GF-D8 (cell line): Measurements from ENCODE around the gene SORCS3.

Source experiments
- DNase-seq: peaks from one replicate; lab custom pipeline; 2025; lab: John Stamatoyannopoulos, UW

The SORCS3 gene

DNA sequence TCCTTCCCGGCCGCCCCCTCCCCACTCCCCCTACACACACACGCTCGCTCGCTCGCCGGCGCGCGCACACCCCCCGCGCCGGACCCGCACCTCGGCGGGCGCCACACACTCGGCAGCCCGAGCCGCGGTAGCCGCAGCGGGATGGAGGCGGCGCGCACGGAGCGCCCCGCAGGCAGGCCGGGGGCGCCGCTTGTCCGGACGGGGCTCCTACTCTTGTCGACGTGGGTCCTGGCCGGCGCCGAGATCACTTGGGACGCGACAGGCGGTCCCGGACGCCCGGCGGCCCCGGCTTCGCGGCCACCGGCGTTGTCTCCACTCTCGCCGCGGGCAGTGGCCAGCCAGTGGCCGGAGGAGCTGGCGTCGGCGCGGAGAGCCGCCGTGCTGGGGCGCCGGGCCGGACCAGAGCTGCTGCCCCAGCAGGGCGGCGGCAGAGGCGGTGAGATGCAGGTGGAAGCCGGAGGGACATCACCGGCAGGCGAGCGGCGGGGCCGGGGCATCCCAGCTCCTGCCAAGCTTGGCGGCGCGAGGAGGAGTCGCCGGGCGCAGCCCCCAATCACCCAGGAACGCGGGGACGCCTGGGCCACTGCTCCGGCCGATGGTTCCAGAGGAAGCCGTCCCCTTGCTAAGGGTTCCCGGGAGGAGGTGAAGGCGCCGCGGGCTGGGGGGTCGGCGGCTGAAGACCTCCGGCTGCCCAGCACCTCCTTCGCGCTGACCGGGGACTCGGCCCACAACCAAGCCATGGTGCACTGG, at the start of gene SORCS3:
Gene SORCS3, plus strand, starts transcription at position 104 of the 750 bp plus-strand sequence.
- DNase-seq, result no peak

DNA sequence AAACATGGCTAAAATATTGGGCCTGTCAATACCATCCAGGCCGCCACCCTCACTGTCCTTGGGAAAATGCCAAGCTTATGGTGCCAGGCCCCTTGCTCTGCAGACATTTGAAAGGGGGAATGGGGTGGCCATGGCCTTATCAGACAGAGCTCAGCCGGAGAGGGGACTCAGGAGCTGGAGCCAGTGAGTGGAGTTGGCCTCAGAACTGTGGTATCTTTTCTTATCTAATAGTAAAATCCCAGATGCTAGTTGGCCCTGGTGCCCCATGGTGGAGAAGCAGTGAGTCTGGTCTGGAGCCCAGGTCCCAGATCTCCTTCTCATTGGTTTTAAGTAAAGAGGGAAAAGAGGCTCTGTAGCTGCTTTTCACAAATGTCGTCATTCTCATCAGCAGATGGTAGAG, 49.6 kb upstream of the SORCS3 start:
- no peak for DNase-seq

DNA sequence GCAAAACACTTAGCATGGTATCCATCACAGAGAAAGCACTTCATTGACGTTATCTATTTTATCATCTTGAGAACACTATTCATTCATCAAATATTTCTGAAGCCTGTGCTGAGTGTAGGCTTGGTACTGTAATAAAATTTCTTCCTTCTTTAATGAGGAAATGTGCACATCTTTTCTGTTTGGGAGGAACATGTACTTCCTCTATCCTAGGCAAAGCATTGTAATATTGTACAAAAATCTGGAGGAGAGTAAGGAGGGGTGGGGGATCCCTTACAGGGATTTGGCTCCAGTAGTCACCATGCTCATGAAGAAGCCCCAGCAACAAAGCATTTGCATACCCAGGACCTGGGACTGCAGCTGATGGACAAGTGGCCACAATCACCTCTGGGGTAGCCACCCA, 39.9 kb upstream of the SORCS3 start:
- DNase-seq, result no peak

DNA sequence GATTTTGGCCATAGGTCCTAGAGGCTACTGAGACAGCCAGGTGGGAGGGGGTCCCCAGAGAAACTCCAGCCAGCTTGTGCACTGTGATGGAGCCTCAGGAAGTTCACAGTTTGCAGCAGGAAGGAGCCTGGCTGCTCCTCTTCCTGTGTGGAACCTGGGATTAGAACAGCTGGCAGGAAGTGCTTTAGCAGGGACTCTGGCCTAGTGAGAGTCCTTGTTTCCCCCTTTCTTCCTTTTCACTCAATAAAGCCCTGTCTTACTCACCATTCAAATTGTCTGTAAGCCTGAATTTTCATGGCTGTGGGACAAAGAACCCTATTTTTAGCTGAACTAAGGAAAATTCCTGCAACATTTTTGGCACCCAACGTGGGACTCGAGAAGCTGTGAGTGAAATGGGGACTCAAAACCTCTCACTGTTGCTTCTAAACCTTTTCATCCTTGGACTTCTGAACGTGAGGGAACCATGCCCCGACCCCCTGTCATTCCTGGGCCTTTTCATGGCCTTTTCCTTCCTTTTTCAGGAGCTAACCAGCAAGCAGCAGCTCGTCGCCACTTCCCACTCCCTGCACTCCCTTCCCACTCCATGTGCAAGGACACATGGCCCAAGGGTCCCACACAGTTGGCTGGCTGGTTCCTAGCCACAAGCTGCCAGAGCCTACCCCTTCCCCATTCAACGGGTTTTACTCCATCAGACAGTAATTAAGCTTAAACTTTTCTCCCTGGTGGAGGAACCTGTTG, 32.8 kb upstream of the SORCS3 start:
- DNase-seq, result no peak

DNA sequence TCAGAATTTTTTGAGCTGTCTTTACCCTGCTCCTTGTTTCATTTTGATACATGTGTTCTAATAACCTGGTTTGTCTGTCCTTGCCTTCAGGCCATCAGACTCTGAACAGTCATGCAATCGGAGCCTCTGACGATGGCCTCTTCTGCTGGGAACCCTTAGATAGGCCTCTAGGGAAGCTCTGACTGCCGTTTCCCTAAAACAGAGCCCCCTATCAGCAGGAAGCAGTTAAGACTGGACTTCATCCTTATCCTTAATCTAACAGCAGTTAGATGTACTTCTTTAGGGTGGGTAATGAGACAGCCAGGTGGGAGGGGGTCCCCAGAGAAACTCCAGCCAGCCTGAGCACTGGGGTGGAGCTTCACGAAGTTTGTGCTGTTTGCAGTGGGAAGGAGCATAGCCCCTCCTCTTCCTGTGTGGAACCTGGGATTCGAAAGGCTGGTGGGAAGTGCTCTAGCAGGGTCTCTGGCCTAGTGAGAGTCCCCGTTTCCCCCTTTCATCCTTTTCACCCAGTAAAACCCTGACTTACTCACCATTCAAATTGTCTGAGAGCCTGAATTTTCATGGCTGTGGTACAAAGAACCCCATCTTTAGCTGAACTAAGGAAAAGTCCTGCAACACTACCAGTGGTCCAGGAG, 28.4 kb upstream of the SORCS3 start:
- no peak for DNase-seq

DNA sequence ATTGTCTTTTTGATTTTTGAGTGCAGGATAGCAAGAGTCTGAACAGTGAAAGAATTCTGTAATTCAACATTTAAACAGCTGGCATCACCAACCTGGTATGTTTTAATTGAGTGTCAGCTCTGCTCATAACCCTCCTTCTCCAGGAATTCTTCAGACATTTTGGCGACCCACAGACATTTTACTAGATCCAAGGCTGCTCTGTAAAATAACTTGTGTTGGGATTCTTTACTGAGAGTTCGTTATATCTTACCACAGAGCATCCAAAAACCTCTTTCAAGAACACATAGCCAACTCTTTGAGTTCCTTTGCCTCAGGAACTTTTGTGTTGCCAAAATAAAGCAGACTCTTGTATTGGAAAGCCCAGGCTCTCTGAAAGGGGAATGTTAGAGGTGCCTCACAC, 27.7 kb upstream of the SORCS3 start:
- DNase-seq, result no peak

DNA sequence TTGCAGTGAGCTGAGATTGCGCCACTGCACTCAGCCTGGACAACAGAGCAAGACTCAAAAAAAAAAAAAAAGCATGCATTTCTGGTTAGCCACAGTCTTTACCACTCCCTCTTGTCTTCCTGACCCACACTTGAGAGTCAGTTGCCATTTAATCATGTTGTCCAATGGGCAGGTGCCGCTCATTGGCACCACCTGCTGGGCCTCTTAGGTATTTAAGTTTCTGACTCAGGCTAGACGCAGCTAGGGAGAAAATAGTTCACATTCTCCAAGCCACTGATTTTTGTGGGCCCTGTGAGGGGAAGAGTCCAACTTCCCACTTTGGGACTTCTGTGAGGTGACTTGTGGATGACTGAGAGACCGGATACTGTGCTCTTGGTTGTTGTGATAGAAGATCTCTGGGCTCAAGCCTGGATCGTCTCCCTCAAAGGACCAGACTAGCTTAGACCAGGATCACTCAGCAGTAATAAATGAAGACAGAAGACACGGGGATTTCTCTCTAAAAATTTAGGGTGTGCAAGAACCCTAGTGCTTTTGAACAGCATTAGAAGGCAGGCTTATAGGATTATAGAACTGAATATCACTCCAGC, 26.8 kb upstream of the SORCS3 start:
- no peak for DNase-seq

DNA sequence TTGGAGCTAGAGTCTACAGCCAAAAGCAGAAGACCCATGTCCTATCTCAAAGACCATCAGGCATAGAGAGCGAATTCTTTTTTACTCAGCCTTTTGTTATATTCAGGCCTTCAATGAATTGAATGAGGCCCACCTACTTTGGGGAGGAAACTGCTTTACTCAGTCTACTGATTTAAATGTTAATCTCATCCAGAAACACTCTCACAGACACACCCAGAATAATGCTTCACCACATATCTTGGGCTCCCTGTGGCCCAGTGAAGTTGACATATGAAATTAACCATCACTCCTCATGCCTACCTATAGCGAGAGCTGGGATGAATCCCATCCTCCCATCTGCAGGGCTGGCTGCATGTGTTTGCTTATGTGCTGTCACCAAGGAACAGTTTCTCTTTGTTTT, 26.0 kb upstream of the SORCS3 start:
- DNase-seq, result no peak

DNA sequence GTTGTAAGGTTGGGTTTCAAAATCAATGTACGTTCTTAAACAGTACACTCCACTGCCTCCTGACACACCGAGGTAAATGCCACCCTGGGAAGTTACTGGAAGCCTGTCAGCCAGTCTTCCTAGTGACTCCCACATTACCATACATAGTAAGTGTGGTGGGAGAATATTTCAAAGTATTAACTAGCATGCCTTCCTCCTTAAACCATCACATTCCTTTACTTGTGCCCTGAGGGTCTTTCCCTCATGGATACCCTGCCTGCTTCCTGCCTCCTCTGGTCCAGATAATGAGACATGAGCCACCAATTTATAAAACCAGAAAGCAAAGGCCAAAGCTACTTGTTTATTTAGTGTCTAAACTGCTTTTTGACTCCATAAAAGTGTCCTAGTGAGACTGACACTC, 23.3 kb upstream of the SORCS3 start:
- no peak for DNase-seq

DNA sequence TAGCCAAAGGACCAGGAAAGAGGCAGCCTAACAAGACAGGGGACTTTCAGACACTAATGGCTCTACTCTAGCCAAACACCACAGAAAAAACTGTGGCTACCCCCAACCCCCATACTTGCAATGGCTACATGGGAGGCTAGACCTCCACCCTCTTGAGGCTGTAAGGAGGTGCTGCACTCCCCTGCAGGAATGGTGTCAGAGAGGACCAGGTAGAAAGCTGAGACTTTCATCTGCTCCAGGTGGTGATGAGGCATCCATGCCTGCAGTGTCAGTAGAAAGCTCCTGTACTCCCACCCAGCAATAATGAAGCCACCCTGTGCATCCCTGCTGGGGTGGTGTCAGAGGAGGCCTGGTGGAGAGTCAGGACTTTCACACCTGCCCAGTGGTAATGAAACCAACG, 18.9 kb upstream of the SORCS3 start:
- no peak for DNase-seq

DNA sequence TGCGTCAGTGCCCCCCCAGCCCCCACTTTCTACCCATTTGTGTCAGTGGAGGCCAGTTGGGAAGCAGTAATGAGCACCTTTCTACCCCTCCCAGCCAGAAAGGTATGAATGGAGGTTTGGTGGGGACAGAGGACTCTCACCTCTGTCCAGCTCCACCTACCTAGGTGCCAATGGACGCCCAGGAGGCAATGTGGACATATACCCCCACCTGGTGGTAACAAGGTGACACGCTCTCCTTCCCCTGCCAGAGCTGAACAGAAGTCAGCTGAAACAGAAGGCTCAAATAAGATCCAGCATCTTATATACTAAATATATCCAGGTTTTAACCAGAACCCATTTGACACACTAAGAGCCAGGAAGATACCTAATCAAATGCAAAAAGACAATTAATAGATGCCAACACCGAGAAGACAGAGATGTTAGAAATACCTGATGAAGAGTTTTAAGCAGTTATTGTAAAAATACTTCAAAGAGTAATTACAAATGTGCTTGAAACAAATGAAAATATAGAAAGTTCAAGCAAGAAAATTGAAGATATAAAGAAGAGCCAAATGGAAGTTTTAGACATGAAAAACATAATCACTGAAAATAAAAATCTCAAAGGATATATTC, 18.4 kb upstream of the SORCS3 start:
- no peak for DNase-seq

DNA sequence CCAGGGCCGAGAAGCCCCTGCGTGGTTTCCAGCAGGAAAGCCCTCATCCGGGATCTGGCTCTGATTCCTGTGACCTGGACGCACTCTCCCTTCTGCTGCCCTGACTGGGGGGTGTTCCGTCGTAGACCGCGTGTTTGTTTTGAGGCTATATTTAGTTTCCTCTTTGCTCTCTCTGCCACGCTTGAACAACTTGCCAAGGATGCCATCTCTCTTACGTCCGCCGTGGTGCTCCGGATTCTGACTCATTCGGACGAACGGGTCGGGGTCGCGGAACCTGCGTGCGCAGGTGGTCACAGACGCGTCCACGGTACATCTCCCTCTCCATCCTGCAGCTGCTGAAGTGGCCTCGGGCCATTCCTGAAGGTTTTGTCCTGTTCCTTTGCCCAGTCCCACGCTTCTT, 10.4 kb upstream of the SORCS3 start:
- no peak for DNase-seq

DNA sequence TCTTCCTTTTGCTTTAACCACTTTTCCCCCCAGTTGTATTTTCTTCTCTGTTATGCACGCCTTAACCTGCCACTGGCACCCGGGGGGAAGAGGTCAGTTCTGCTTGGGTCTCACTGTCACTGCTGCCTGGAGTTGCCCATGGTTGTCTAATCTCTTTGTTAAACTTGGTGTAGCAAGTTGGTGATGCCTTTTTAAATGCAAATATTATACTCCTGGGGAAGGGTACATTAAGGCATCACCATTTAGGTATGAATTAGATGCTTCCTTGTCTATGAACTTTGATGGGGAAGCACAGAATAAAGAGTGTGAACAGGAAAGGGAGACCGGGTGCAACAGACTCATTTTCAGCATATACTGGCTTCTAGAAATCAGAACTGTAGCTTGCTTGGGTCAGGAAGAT, 9.1 kb upstream of the SORCS3 start:
- DNase-seq, result no peak

DNA sequence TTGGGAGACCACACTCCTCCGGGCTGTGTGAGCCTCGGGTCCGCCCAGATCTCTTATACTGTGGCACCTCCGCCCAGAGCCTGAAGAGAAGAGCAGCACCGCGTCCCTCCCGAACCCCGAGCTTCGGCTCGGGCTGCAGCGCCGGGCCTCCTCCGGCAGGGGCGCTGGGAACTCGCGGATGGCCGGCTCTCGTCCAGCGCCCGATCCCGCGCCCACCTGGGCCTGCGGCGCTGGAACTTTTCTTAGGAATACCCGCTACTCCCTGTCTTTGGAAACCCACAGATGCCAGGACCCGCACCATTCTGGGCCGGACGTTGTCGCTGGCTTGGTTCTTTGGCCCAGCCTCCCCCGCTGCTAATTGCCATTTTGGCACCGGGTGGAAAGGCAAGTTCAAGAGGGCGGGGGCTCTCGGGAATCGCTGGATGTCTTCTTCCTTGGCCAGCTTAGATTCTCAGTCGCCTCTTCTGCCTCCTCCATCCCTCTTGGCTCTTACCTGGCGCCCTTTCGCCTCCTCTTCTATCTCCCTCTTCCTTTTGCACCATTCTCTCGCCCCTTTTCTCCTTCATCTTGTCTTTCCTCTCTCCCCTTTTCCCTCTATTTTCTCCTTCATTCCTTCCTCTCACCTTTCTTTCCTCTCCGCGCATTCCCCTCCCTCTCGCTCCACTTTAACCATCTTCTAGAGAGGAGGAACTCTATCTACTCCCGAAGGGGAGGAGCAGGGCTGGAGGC, 2.1 kb upstream of the SORCS3 start:
- no peak for DNase-seq

DNA sequence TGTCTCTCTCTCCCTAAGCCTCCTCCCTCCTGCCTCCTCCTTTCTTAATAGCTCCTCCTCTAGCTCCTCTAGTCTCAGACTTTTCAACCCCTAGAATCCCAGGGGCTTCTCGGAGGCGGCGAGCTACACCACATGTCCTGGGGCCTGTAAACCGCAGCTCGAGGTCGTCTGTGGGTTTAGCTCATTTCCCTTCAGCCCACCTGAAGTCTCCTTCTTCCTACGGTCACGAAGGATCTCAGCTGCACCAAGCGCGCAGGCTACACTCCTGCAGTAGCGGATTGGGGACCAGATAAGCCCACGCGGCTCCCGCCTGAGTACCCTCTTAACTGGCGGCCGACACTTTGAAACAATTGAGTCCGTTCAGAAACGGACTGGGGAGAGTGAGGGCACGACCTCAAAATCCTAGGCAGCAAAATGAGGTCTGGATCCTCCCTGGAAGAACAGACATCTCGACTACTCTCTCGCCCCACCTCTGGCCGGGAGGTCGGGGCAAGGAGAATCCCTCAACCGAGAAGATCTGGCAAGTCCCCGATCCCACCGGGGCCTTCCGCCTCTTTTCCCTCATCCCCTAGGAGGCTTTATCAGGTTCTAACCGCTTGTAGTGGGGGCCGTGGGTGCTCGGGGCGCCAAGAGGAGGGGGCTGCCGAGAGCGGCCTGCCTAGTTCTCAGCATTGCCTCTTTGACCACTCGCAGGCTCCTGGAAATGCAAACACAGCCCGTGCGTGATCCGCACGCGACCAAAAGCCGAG, 1.3 kb upstream of the SORCS3 start:
- DNase-seq, result no peak

DNA sequence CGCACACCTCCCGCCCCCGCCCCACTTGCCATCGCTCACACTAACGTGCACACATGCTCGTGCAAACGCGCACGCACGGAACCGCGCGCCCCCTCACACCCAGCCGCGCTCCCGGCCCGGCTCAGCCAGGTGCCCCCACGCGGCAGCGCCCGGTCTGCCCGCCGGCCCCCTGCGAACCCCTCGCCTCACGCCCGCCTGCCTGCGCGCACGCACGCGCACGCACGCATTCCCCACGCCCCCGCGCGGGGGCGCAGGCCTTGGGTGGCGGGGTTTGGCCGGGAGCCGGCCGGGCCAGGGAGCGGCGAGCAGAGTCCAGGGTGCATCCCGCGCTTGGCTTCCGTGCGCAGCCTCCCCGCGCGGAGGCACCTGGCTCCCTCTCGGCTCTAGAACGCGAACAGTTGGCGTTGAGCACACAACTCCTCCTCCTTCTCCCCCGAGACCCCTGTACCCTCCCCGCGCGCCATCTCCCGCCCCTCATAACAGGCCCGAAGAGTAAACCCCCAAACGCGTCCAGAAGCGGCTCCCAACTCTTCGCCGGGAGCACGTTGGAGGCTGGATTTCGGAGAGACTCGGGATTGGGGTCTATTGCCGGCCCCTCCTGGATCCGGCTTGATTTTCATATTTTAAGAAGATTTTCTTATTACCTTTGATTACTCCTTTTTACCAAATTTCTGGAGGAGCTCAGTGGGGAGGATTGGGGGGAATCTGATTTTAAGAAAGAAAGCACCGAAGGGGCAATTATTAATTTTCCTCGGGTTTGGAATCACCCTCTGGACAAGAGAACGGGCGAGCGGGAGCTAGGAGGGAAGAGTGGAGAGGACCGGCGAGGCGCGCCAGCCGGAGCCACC, 527 bp upstream of the SORCS3 start:
- DNase-seq, result no peak

DNA sequence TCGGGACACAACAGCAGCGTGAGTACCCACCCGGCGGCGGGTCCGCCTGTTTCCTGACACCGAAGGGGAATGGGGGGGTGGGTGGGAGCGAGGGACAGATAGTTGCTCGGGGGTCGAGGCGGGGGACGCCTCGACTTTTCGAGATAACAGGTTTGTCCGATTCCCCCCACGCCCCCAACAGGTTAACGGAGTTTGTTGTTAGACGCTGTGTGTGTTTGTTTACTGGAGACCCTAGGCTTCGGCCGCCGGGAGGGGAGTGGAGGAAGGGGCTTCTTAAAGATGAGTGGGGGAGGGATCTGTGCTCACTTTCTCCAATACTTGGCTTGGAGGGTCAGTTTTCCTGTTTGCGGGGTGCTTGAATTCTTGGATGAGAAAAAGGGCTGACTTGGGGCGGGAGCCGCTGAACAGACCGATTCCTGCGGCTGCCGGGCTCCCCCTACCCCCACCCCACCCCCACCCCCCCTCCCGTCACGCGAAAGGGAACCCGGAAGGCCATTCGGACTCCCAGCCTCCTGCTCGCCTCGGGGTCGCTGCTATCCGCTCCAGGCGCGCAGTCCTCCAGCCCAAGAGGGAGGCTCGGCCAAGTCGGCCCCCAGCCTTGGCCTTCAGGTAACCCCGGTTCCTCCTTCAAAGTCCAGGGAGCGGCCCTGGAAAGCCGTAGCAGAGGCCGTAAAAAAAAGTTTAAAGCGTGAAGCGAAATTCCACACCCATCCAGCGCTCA, 1.0 kb downstream of the SORCS3 start:
- no peak for DNase-seq

DNA sequence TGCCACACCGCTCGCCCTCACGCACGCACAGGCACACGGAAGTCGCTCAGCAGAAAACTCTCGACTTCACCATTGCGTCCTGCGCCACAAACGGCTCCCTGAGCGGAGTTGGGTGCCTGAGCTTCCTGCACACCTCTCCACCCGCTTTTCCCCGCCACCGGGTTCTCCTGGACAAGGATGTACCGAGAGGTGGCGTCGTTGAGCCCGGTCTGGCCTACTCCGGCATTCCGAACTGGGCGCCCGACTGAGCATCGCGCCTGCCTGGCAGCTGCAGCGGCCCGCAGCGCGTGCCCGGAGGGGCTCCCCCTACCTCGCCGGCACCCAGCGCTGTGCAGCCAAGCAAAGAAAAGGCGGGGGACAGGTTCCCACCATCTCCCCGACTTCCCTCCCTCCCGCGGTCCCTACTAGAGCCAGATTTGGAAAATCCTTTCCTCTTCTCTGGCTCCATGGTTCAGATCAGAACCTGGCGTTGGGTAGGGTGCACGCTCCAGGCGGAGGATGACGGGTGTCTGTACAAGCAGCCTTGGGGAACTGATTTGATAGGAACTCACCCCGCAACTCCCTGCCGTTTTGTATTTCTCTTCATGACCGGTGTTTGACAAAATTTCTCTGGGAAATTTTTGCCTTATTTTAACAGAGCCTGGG, 1.7 kb downstream of the SORCS3 start:
- DNase-seq, result no peak

DNA sequence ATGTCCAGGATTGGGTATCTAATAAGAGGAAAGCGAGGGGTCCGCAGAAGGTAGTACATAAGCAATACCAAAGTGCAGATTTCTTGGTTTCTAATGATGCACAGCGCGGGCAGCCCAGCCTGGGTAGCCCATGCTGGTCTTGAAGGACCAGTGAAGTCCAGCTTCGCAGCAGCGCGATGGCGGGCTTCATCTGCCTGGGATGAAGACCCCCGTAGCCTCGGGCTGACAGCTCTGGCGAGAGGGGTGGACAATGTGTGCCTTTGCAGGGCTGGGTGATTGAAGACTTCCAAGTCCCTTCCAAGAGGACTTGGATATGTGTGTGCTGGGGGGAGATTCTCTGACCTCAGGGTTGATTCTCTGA, 2.2 kb downstream of the SORCS3 start:
- DNase-seq, result no peak
